H1 (cell line): ENCODE measurements around the gene ETFDH. TPM values are rescaled to one million over a fixed set of nuclear protein-coding genes. Genes with fewer than 3 reads are reported as not detected.

Experiments
- ATF3 ChIP-seq: IDR thresholded peaks from 2 replicates; pipeline ENCODE4 v1.6.1; 2011; ENCODE audit warnings: low read depth, mild to moderate bottlenecking, low read length; ENCODE audit not compliant: insufficient read depth
- CEBPB ChIP-seq: IDR thresholded peaks from 2 replicates; pipeline ENCODE4 v1.6.1; 2012; ENCODE audit warnings: low read depth, low read length
- CTBP2 ChIP-seq: IDR thresholded peaks from 2 replicates; pipeline ENCODE4 v1.7.0; 2011; ENCODE audit warnings: borderline replicate concordance, mild to moderate bottlenecking, moderate library complexity, mixed read lengths, low read length; ENCODE audit not compliant: insufficient read depth, insufficient read length
- CTCF ChIP-seq, 3 experiments: IDR thresholded peaks; 1 replicate in 2 of 3; 2 replicates in 1 of 3; pipeline versions ENCODE4 v1.5.1 to v1.6.1; 2011; ENCODE audit warnings: low read length in 3 of 3, mild to moderate bottlenecking in 3 of 3, inconsistent platforms in 2 of 3, low read depth in 1 of 3, moderate library complexity in 1 of 3; ENCODE audit not compliant: insufficient read depth in 1 of 3; ENCODE audit errors: control extremely low read depth in 1 of 3
- EP300 ChIP-seq, 2 experiments: IDR thresholded peaks; 1 replicate in 1 of 2; 2 replicates in 1 of 2; pipeline ENCODE4 v1.6.1; 2011 to 2012; ENCODE audit warnings: low read depth in 2 of 2, low read length in 2 of 2, mild to moderate bottlenecking in 2 of 2, borderline replicate concordance in 1 of 2, inconsistent platforms in 1 of 2, moderate library complexity in 1 of 2
- GTF2F1 ChIP-seq: IDR thresholded peaks from 2 replicates; pipeline ENCODE4 v1.6.1; 2012; ENCODE audit warnings: low read depth, low read length, improper control_type of control experiment, borderline replicate concordance
- HDAC2 ChIP-seq, 2 experiments: fragments of 300-600 bp in 1 of 2; sonication (generic) in 1 of 2; IDR thresholded peaks; 2 replicates each; pipeline ENCODE4 v1.6.1; 2011 to 2012; ENCODE audit warnings: low read depth in 2 of 2, low read length in 2 of 2, mild to moderate bottlenecking in 2 of 2, moderate library complexity in 2 of 2, borderline replicate concordance in 1 of 2, inconsistent platforms in 1 of 2
- JUND ChIP-seq: IDR thresholded peaks from 2 replicates; pipeline ENCODE4 v1.6.1; 2011; ENCODE audit warnings: mild to moderate bottlenecking, improper control_type of control experiment, low read length
- KDM4A ChIP-seq: IDR thresholded peaks from one replicate; pipeline ENCODE4 v1.7.1; 2012; ENCODE audit warnings: low read depth, mild to moderate bottlenecking, moderate library complexity, low read length, inconsistent platforms; ENCODE audit not compliant: severe bottlenecking
- KDM5A ChIP-seq: fragments of 200-600 bp; IDR thresholded peaks from 2 replicates; pipeline ENCODE4 v1.7.1; 2012; ENCODE audit warnings: mild to moderate bottlenecking, low read length, inconsistent platforms, mixed read lengths
- RBBP5 ChIP-seq: IDR thresholded peaks from 2 replicates; pipeline ENCODE4 v1.7.1; 2012; ENCODE audit warnings: low read depth, mild to moderate bottlenecking, inconsistent platforms, low read length, moderate library complexity, borderline replicate concordance
- RFX5 ChIP-seq: IDR thresholded peaks from 2 replicates; pipeline ENCODE4 v1.6.1; 2011; ENCODE audit warnings: low read depth, low read length, improper control_type of control experiment, borderline replicate concordance
- RNF2 ChIP-seq: fragments of 200-900, 300-1000 bp; sonication (generic); IDR thresholded peaks from 2 replicates; pipeline ENCODE4 v1.7.1; 2016; ENCODE audit warnings: borderline replicate concordance, low read depth, mild to moderate bottlenecking, antibody characterized with exemption, low read length; ENCODE audit not compliant: poor library complexity, severe bottlenecking; ENCODE audit errors: missing control alignments
- SAP30 ChIP-seq: fragments of 300-600 bp; sonication (generic); IDR thresholded peaks from 2 replicates; pipeline ENCODE4 v1.7.1; 2012; ENCODE audit warnings: low read length, moderate library complexity, mild to moderate bottlenecking, inconsistent platforms; ENCODE audit not compliant: insufficient read depth, insufficient replicate concordance
- SIRT6 ChIP-seq: IDR thresholded peaks from one replicate; pipeline ENCODE4 v1.7.1; 2012; ENCODE audit warnings: low read length, inconsistent platforms
- TAF7 ChIP-seq: optimal IDR thresholded peaks from 2 replicates; pipeline ENCODE3; 2011; ENCODE audit warnings: low read depth, mild to moderate bottlenecking, inconsistent platforms, low read length, moderate library complexity, borderline replicate concordance
- TEAD4 ChIP-seq: IDR thresholded peaks from 2 replicates; pipeline ENCODE4 v1.6.1; 2012; ENCODE audit warnings: low read depth, low read length, inconsistent platforms, mixed read lengths
- YY1 ChIP-seq: IDR thresholded peaks from 2 replicates; pipeline ENCODE4 v1.6.1; 2011; ENCODE audit warnings: low read depth, mild to moderate bottlenecking, low read length
- polyA plus RNA-seq, 7 experiments: library from polyadenylated mRNA; depleted of rRNA in 3 of 7; stranded (reverse) in 5 of 7; unstranded in 2 of 7; fragments of >200 nt in 5 of 7; fragments of 200-250 nt in 2 of 7; gene quantifications; 1 replicate in 5 of 7; 2 replicates in 1 of 7; 4 replicates in 1 of 7; pipeline versions ENCODE4 v1.2.1 to v1.2.3, GENCODE V29; 2011 to 2013; ENCODE audit warnings: missing spikeins in 2 of 7, mixed read lengths in 2 of 7
- total RNA-seq: library from RNA; stranded (reverse); fragmentation: NEBNext Ultra II Directional; extraction: Animal tissue kit (Norgen Biotek cat#: 25700); gene quantifications from 2 replicates; pipeline ENCODE4 v1.2.1, GENCODE V29; 2021

Gene ETFDH
- total and polyA plus RNA-seq, 2 of the 8 experiments (the other 6 are each of a cell fraction or from before 2014, with no cell fraction given) = 11.3 to 15.7 TPM

DNA sequence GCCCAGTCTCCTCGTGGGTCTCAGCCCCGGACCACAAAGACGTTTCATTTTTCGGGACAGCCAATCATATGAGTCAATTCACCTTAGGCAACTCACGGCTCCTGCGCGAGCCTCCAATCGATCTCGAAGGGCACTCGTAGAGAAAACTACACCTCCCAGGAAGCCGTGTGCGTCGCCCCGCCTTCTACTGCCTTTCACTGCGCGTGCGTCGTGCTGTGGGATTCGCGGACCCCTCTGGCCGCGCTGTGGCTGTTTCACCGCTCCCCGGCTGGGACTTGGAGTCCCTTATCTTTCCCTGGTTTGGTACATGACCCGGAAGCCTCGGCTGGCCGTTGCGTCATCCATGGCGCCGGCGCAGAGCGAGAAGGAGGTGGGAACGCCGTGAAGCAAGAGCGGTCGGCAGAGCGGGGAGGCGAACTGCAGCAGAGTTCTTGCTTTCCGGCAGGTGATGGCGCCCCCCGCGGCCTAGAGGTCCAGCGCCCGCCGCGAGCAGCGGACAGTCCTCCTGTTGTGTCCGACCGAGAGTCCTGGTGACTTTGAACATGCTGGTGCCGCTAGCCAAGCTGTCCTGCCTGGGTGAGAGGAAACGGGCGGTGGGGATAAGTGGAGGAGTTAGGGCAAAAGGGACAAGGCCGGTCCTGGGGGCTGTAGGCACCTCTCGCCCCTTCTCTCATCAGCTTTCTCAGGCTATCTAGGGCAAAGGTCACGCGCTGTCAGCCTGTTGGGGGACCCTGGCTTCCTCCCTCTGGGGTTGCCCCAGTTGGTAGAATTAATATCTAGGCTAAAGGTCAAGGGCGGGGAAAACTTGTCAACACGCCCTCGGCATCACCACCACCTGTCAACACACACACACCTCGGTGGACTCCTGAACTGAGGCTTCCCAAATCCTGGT is at the start of gene ETFDH (continued):
- TF ChIP-seq ATF3 (peak; percentile 94), SAP30 (peak; percentile 90), YY1 (peak; percentile 65; the same call in 1 of the 2 replicates), RNF2 (no peak), HDAC2 (IDR thresholded peaks at IDR 0.05; ENCODE audit: borderline replicate concordance in 1 of 2, low read depth in 2 of 2, low read length in 2 of 2) (peak; percentile 37 to 78; a peak in 2 of 4 replicates), KDM4A (peak; percentile 59), CTBP2 (peak; percentile 24), RFX5 (no peak), CEBPB (peak; percentile 98), EP300 (IDR thresholded peaks at IDR 0.05; ENCODE audit: borderline replicate concordance in 1 of 2, low read depth in 2 of 2, low read length in 2 of 2) (peak in 1 of 2 experiments; percentile 44; a peak in 1 of 3 replicates), CTCF (IDR thresholded peaks at IDR 0.05; ENCODE audit: control extremely low read depth in 1 of 3, insufficient read depth in 1 of 3, low read depth in 1 of 3, low read length in 3 of 3) (peak; percentile 36 to 69 (median 60)), RBBP5 (peak; percentile 57; the same call in 1 of the 2 replicates), GTF2F1 (no peak), KDM5A (no peak), TAF7 (no peak), JUND (peak; percentile 96), SIRT6 (no peak), TEAD4 (no peak)
